A549 treated with Hydrocortisone at 1 μM for 4 hours (cell line): ENCODE measurements around the gene PLA2G10. TPM values are rescaled to one million over a fixed set of nuclear protein-coding genes. Genes with fewer than 3 reads are reported as not detected.

Experiments used
- total RNA-seq: library from RNA; stranded (reverse); fragments of 200-300 nt; extraction: Qiagen RNA extraction; gene quantifications from 5 replicates; pipeline ENCODE4 v1.2.3, GENCODE V29; 2022

PLA2G10 gene, protein sequence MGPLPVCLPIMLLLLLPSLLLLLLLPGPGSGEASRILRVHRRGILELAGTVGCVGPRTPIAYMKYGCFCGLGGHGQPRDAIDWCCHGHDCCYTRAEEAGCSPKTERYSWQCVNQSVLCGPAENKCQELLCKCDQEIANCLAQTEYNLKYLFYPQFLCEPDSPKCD
- 0.28 to 0.63 TPM (median 0.52 TPM) in 5 replicates for total RNA-seq

DNA sequence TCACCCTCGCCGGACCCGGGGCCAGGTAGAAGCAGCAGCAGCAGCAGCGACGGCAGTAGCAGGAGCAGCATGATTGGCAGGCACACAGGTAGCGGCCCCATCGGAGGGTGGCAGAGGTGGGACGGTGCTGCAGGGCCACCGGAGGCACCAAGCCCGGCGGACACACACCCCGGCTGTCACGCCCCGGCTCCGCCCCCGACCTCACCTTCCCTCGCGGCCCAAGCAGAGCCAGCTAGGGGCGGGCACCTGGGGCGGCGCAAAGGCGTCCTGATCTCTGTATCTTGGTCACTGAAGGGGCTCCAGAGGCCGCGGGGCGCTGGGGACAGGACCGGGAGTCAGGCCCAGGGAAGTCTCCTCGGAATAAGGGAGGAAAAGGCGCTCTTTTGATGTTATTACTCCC, at the start of gene PLA2G10:
TSS of gene PLA2G10 (minus strand) at position 180 of the 400 bp plus-strand sequence. CDS start at position 101, 79 bp downstream.

DNA sequence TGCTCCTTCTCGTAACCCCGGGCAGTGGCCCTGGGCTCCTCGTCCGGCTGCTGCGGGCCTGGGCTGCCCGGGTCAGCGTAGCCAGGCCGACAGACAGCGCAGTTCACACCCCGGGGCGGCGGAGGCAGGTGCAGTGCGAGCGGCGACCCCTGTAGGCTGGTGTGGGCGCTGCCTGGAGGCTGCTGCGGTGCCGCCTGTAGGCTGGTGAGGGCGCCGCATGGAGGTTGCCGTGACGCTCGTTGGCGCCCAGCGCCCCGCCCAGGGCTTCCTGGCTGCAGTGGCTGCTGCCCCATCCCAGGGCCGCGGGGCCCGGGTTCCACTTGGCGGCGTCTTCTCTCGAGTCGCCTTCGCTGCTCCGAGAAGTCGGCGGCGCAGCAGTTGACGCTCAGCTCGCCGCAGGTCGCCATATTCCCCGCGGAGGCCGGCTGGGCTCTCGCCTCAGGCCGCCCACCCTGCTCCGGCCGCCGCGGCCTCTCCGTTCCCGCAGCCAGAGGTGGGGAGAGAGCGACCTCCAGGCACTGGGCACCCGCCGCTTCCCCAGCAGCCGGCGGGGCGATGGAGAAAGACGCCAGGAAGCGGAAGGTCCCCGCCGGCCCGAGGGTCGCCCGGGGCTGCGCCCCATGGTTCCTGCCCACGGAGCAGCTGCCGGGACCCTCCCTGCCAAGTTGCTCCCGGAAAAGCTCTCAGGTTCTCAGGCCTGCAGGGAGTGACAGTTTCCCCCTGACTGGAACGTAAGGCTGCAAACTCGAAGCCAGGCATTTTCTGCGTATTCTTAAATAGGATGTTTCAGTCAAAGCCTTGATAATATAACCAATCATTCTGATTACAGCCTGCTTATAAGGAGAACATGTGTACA, 48.4 kb upstream of the PLA2G10 start, which contains the start of gene NPIPA2:
TSS of gene NPIPA2 (plus strand) at position 261 of the 856 bp plus-strand sequence. CDS start 5,533 bp downstream, outside the sequence.

DNA sequence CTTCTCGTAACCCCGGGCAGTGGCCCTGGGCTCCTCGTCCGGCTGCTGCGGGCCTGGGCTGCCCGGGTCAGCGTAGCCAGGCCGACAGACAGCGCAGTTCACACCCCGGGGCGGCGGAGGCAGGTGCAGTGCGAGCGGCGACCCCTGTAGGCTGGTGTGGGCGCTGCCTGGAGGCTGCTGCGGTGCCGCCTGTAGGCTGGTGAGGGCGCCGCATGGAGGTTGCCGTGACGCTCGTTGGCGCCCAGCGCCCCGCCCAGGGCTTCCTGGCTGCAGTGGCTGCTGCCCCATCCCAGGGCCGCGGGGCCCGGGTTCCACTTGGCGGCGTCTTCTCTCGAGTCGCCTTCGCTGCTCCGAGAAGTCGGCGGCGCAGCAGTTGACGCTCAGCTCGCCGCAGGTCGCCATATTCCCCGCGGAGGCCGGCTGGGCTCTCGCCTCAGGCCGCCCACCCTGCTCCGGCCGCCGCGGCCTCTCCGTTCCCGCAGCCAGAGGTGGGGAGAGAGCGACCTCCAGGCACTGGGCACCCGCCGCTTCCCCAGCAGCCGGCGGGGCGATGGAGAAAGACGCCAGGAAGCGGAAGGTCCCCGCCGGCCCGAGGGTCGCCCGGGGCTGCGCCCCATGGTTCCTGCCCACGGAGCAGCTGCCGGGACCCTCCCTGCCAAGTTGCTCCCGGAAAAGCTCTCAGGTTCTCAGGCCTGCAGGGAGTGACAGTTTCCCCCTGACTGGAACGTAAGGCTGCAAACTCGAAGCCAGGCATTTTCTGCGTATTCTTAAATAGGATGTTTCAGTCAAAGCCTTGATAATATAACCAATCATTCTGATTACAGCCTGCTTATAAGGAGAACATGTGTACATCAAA, 9.3 kb upstream of the PLA2G10 start, which contains the start of gene NPIPA3:
TSS of gene NPIPA3 (plus strand) at position 256 of the 856 bp plus-strand sequence. CDS start 5,533 bp downstream, outside the sequence.

DNA sequence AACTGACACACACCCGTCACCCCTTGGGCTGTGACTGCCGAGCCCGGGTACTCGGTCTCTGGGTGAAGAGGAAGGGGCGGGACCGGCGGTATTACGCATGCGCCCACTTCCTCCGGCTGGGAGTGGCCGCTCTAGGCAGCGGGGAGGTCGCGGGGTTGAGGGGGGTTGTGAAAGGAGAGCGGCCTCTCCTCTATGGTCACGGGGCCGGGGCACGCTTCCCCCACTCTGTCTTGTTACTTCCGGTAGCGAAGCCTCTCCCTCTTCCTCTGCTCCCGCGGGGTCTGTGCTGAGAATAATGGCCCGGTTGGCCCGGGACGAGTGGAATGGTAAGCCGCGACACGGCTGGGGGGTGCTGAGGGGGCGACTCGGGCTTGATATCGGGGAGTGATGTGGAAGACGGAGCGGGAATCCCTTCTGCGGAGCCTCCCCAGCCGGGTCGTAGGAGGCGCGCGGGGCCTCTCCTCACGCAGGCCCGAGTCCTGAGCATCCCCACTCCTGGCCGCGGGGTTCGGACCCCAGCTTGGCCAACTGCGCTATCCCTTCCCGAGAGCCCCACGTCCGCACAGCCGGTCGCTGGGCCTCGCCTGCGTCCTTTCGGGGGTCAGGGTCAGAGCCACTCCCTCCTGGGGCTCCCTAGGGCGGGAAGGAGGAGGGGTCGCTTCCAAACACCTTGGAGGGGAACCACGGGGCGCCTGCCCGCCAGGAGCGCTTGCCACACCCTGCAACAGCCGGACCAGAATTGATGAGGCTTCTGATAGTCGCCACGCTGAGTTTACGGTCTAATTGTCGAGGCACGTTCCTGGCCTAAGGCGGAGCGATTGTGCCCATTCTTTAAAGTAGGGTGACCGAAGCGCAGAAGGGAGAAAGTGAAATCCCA, 61.2 kb downstream of the PLA2G10 start, which contains the start of gene BFAR:
TSS of gene BFAR (plus strand) at position 259 of the 877 bp plus-strand sequence. CDS start 11,396 bp downstream, outside the sequence.

DNA sequence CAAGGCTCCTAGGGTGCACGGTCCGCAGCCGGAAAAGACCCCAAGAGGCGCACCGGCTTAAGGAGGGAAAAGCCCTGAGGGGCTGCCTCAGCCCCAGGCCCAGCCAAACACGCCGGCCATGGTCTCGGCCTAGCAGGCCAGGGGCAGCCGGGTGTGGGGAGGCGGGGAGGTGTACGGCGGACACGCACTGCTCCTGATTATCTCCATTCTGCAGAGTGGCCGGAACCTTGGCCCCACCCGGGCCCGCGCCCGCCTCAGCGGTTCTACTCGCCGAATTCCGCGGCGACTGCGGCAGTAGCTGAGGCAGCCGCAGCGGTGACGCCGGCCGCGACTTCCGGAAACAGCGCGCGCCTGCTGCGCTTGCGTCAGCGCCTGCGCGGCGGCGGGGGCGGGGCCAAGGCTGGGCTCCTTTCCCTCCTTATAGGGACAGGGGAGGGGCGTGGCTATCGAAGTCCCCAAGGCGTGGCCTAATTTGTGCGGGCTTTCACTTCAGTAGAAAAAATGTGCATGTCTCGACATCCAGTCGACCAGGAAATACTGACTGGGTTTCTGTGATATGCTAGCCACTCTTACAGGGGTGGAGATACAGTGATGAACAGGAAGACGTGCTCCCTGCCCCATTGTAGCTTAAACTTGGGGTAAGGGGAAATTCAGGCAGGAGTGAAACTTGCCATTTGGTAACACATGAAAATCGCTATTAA, 64.0 kb downstream of the PLA2G10 start, which contains the start of gene PARN:
TSS of gene PARN (minus strand) at position 342 of the 701 bp plus-strand sequence. CDS start at position 207, 135 bp downstream.

Other genes with a start within 250 kb of the PLA2G10 start
- 35.0 to 56.0 TPM (median 36.1 TPM) in 5 replicates for gene PARN, start 64.0 kb downstream of the PLA2G10 start, total RNA-seq
- 119 to 158 TPM (median 124 TPM) in 5 replicates for gene BFAR, start 61.4 kb downstream of the PLA2G10 start, total RNA-seq
- 1.0 to 1.9 TPM (median 1.3 TPM) in 5 replicates for gene NPIPA3, start 9.1 kb upstream of the PLA2G10 start, total RNA-seq
- 0.73 to 2.2 TPM (median 1.4 TPM) in 5 replicates for gene NPIPA2, start 48.2 kb upstream of the PLA2G10 start, total RNA-seq
- 89.3 to 104 TPM (median 92.5 TPM) in 5 replicates for gene NOMO1, start 139.4 kb upstream of the PLA2G10 start, total RNA-seq
- gene NPIPA1, start 243.1 kb upstream of the PLA2G10 start, total RNA-seq: 35.8 to 48.6 TPM (median 46.8 TPM) in 5 replicates